T follicular helper cell (primary cell): ENCODE data around the gene TTC23.
"Not testable (repeated sequence)": the region's sequence is repeated elsewhere in the genome, so short reads cannot be mapped to it uniquely, and the experiment has no call there.

Experiments used
- DNase-seq: peaks from one replicate; pipeline ENCODE4 v3.0.0-alpha.2; 2020; ENCODE audit warnings: low read depth

TTC23 gene

GRCh38 chr15:99197856-99198255 lies 51.5 kb downstream of the TTC23 start:
- DNase-seq = no peak

DNA sequence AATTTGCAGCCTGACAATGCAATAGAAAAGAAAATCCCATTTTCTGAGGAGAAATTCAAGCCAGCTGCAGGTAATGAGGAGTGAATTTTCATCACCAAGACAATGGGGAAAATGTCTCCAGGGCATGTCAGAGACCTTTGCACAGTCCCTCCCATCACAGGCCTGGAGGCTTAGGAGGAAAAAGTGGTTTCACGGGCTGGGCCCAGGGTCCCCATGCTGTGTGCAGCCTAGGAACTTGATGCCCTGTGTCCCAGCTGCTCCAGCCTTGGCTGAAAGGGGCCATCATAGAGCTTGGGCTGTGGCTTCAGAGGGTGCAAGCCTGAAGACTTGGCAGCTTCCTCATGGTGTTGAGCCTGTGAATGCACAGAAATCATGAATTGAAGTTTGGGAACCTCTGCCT lies 57.2 kb downstream of the TTC23 start:
- DNase-seq = not testable (repeated sequence)

DNA sequence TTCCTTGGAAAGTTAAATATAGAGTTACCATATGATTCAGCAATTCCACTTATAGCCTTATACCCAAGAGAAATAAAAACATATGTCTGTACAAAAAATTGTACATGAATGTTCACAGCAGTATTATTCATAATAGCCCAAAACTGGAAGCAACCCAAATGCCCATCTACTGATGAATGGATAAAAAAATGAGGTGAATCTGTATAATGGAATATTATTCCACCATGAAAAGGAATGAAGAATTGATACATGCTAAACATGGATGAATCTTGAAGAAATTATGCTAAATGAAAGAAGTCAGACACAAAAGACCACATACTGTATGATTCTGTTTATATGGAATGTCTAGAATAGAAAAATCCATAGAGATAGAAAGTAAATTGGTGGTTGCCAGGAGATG lies 61.4 kb downstream of the TTC23 start:
- no peak for DNase-seq

- no peak for DNase-seq
Observed at GRCh38 chr15:99185414-99186130, 63.8 kb downstream of the TTC23 start.

- DNase-seq = no peak
Observed at GRCh38 chr15:99182791-99183190, 66.6 kb downstream of the TTC23 start.

DNA sequence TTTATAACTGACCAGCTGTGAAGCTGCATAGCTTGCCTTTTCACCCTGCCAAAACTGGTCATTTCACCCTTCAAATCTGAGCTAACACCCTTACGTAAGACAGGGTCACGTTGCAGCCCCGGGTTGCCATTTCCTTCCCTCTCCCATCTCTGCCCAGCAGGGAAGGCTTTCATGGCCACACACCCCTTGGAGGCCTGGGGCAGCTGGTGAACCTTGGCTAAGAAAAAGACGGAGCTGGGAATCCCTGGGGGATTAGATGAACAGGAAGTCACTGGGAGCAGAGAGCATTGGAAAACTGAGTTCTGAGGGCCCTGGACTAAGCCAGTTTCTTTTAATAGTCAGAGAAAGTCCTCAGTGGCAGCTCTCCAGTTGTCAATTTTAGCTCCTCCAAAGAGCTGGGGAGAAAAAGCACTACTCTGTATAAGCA lies 67.8 kb downstream of the TTC23 start:
- DNase-seq = no peak

DNA sequence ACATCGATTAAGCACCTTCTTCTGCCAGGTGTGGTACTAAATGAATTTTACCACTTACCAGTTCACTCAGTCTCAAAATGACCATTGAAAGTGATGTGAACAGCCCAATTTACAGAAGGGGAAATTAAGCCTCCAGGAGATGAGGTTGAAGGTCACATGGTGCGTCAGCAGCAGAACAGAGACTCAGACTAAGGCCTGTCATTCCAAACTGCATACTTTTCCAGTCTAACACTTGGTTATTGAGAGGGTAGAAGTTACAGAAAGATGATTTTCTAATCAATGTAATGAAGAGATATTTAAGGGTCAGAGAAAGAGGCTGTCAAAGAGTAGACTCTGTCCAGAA lies 68.4 kb downstream of the TTC23 start:
- DNase-seq = no peak

- no peak for DNase-seq
Observed at GRCh38 chr15:99180086-99180963, 69.1 kb downstream of the TTC23 start.

- no peak for DNase-seq
Observed at GRCh38 chr15:99177679-99178078, 71.7 kb downstream of the TTC23 start.

DNA sequence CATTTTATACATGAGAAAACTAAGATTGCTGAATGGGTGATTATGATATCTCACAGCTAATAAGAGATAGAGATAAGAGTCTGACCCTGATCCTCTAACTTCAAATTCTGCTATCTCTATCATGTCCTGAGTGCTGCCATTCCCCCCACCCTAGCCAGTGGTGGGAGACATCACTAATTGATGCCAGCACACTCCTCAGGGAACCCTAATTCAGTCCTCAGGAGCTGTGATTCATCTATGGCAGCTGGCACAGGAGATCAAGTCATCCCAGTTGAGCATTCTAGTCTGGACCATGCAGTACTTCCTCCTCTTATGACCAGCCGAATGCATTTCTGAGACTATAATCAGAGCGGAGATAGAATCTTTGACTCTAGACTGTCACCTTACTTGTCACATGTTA lies 72.6 kb downstream of the TTC23 start:
- DNase-seq = no peak

- DNase-seq = no peak
Observed at GRCh38 chr15:99174567-99175395, 74.6 kb downstream of the TTC23 start.

DNA sequence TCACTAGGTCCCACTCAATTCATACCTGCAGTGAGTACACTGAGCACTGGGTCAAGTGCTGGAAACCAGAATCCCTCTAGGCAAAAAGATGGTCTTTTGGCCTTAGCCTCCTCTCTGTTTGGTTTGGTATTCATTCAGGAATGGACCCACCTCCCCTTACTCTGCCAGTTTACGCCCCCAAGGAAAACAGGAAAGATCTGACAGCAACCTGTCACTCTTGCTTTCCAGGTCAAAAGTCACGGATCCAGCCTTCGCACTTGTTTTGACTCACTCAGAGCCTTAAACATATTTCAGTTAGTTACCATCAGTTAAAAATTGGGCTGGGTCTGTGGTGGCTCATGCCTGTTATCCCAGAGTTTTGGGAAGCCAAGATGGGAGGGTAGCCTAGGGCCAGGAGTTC lies 76.4 kb downstream of the TTC23 start:
- no peak for DNase-seq

DNA sequence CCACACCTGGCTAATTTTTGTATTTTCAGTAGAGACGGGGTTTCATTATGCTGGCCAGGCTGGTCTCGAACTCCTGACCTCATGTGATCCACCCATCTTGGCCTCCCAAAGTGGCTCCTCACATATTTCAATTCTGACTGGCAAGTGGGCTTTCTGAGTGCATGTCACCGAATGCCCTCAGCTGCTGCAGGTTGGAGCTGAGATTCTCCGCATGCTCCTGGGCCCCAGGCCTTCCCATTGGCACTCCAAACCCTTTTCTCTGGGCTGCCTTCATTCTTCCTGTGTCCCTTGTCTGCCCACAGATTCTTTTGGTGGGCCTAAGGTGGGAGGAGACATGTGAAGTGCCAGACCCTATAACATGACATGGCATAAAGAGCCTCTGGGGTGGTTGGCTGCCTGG lies 77.2 kb downstream of the TTC23 start:
- DNase-seq = no peak

- DNase-seq = no peak
Observed at GRCh38 chr15:99170476-99171065, 78.8 kb downstream of the TTC23 start.

DNA sequence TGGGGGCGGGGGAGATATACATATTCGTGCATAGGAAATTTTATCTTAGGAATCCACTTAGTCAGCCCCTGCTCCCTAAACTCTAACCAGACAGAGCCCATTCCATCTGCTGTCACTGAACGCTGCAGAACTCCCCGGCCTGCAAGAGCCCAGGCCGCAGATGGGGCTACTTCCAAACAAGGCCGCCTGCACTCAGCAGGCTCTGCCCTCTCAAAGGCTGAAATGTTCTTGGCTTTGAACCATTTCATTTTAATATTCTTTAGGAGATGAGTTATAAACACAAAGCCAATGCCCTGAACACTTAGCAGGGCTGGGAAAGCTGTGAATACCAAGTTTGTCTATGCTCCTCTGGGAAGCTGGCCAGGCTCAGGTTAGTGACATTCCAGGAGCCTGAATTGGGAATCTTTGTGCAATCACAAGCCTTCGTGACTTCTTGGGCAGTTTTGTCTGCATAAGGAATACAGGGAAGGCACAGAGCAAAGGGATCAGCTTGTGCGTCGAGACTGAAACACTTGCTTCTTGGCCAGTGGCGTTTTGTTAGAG lies 79.5 kb downstream of the TTC23 start:
- no peak for DNase-seq

- DNase-seq = no peak
Observed at GRCh38 chr15:99168601-99169580, 80.5 kb downstream of the TTC23 start.

DNA sequence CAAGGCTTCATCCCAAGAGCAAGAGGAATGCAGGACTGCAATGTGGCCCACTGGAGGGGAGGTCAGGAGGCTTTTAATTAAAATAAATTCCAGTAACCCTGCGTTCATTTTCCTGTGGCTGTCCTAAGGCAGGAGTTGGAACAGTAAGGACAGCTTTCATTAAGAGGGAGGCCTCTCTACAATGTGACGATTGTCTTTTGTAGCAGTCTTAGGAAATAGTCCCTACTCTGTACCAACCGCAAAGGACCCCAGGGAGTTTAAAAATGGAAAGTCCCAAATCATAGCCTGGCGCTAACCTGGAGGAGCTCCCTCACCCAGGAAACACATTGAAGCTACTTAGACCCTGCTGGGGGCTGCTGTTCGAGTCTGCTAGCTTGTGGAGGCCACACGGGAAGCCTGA lies 81.7 kb downstream of the TTC23 start:
- no peak for DNase-seq

- DNase-seq = no peak
Observed at GRCh38 chr15:99167201-99167600, 82.2 kb downstream of the TTC23 start.

- DNase-seq = no peak
Observed at GRCh38 chr15:99165956-99166689, 83.3 kb downstream of the TTC23 start.
